HepG2 (cell line): ENCODE data around the gene IL11RA. TPM values are rescaled to one million over a fixed set of nuclear protein-coding genes. Genes with fewer than 3 reads are reported as not detected.

ENCODE experiments used
- CEBPG ChIP-seq: IDR thresholded peaks from 2 replicates; pipeline ENCODE4 v1.6.1; 2016
- FOXO4 ChIP-seq: sonication (generic); formaldehyde crosslinking; conservative IDR thresholded peaks from 2 replicates; pipeline ENCODE4 v1.8.1; 2023; ENCODE audit warnings: missing genetic modification reagents
- HNRNPH1 ChIP-seq: fragments of 200-400 bp; formaldehyde crosslinking; optimal IDR thresholded peaks from 2 replicates; pipeline ENCODE3; 2017; ENCODE audit warnings: mild to moderate bottlenecking, low read depth, low read length
- HOXA7 ChIP-seq: sonication (generic); formaldehyde crosslinking; IDR thresholded peaks from 2 replicates; pipeline ENCODE4 v1.8.1; 2022; ENCODE audit warnings: mild to moderate bottlenecking, missing genetic modification reagents, moderate library complexity
- MAX ChIP-seq: IDR thresholded peaks from 2 replicates; pipeline ENCODE4 v1.6.1; 2012; ENCODE audit warnings: inconsistent platforms
- MLXIP ChIP-seq: sonication (generic); formaldehyde crosslinking; IDR thresholded peaks from 2 replicates; pipeline ENCODE4 v1.9.0; 2021; ENCODE audit warnings: missing genetic modification reagents, borderline replicate concordance
- NFATC3 ChIP-seq: sonication (generic); formaldehyde crosslinking; IDR thresholded peaks from 2 replicates; pipeline ENCODE4 v1.5.1; 2020; ENCODE audit warnings: mild to moderate bottlenecking, missing genetic modification reagents
- RBM22 ChIP-seq: fragments of 200-400 bp; formaldehyde crosslinking; optimal IDR thresholded peaks from 2 replicates; pipeline ENCODE3; 2017; ENCODE audit warnings: mild to moderate bottlenecking, low read length, moderate library complexity
- SMARCC2 ChIP-seq: fragments of 450-650 bp; IDR thresholded peaks from 2 replicates; pipeline ENCODE4 v1.6.1; 2017; ENCODE audit warnings: antibody characterized with exemption, mild to moderate bottlenecking
- SRY ChIP-seq: sonication (generic); formaldehyde crosslinking; IDR thresholded peaks from 2 replicates; pipeline ENCODE4 v1.8.0; 2022; ENCODE audit warnings: mild to moderate bottlenecking, missing genetic modification reagents
- TCF12 ChIP-seq, 2 experiments: fragments of 450-650 bp in 1 of 2; sonication (generic) in 1 of 2; formaldehyde crosslinking in 1 of 2; IDR thresholded peaks; 2 replicates each; pipeline versions ENCODE4 v1.6.1 to v1.8.0; 2017 to 2022; ENCODE audit warnings: antibody characterized with exemption in 1 of 2, mild to moderate bottlenecking in 1 of 2, missing genetic modification reagents in 1 of 2, moderate library complexity in 1 of 2
- ZMAT3 ChIP-seq: sonication (generic); formaldehyde crosslinking; conservative IDR thresholded peaks from 2 replicates; pipeline ENCODE4 v1.7.0; 2021; ENCODE audit warnings: missing genetic modification reagents
- ZNF253 ChIP-seq: sonication (generic); formaldehyde crosslinking; IDR thresholded peaks from 2 replicates; pipeline ENCODE4 v1.8.0; 2022; ENCODE audit warnings: mild to moderate bottlenecking, missing genetic modification reagents, borderline replicate concordance
- ZNF329 ChIP-seq: sonication (generic); formaldehyde crosslinking; IDR thresholded peaks from 2 replicates; pipeline ENCODE4 v1.9.0; 2021; ENCODE audit warnings: low read depth, mild to moderate bottlenecking, missing genetic modification reagents
- ZNF337 ChIP-seq: sonication (generic); formaldehyde crosslinking; IDR thresholded peaks from 2 replicates; pipeline ENCODE4 v1.5.1; 2020; ENCODE audit warnings: missing genetic modification reagents, low read depth, mild to moderate bottlenecking, borderline replicate concordance
- ZNF574 ChIP-seq: sonication (generic); formaldehyde crosslinking; IDR thresholded peaks from 2 replicates; pipeline ENCODE4 v1.4.0; 2020; ENCODE audit warnings: missing genetic modification reagents
- ZNF710 ChIP-seq: sonication (generic); formaldehyde crosslinking; IDR thresholded peaks from 2 replicates; pipeline ENCODE4 v1.5.0; 2020; ENCODE audit warnings: mild to moderate bottlenecking, missing genetic modification reagents, borderline replicate concordance
- ZNF740 ChIP-seq: sonication (generic); formaldehyde crosslinking; IDR thresholded peaks from 2 replicates; pipeline ENCODE4 v1.4.0; 2020; ENCODE audit warnings: missing genetic modification reagents
- polyA plus RNA-seq, 8 experiments: library from polyadenylated mRNA; depleted of rRNA in 3 of 8; stranded (reverse) in 7 of 8; unstranded in 1 of 8; fragments of >200 nt; fragmentation: Illumina TruSeq in 4 of 8; extraction: Trizol in 4 of 8; gene quantifications; 2 replicates each; pipeline versions ENCODE4 v1.2.1 to v1.2.3, GENCODE V29; 2011 to 2016; ENCODE audit warnings: low read depth in 4 of 8, missing spikeins in 1 of 8, mixed read lengths in 1 of 8; ENCODE audit not compliant: insufficient read depth in 1 of 8
- total RNA-seq, 5 experiments: library from RNA; depleted of rRNA; stranded (reverse); fragments of >200 nt; fragmentation: Illumina TruSeq; extraction: Trizol; gene quantifications; 2 replicates each; pipeline ENCODE4 v1.2.3, GENCODE V29; 2016; ENCODE audit warnings: low read depth in 1 of 5

The IL11RA gene
- total and polyA plus RNA-seq, 2 of the 13 experiments (the other 11 are each of a cell fraction or from before 2014, with no cell fraction given): 2.0 to 4.2 TPM

GRCh38 chr9:34612788-34613390 lies 39.1 kb upstream of the IL11RA start (continued):
- TF ChIP-seq NFATC3 (no peak), RBM22 (no peak), ZNF574 (peak; percentile 19; the same call in 1 of the 2 replicates), ZNF329 (no peak), TCF12 (IDR thresholded peaks at IDR 0.05) (no peak), TCF12 (CRISPR knock-in tag; IDR thresholded peaks at IDR 0.05) (no peak), ZNF710 (no peak), MLXIP (no peak), ZNF337 (CRISPR knock-in tag) (no peak), HNRNPH1 (no peak), ZMAT3 (CRISPR knock-in tag) (no peak), SRY (0 out of 2 replicates have a peak, but pooled peaks have one; percentile 10), HOXA7 (CRISPR knock-in tag) (no peak), ZNF740 (CRISPR knock-in tag) (no peak), MAX (no peak), CEBPG (CRISPR knock-in tag) (0 out of 2 replicates have a peak, but pooled peaks have one; percentile 36), ZNF253 (no peak), FOXO4 (CRISPR knock-in tag) (no peak), SMARCC2 (no peak)
